Measurements from ENCODE around the gene PCDH12. TPM values are rescaled to one million over a fixed set of nuclear protein-coding genes. Genes with fewer than 3 reads are reported as not detected.

The PCDH12 gene
- total and polyA plus RNA-seq, 10 donors, result 2.1 to 72.0 (median 33.4) TPM

- DNase-seq, result no peak
- Histone ChIP-seq H3K4me1 (peaks cover 0 to 18% (median 0%) of the 10 kb centered on the region in 6 donors), H3K9me3 (no peaks in the 10 kb centered on the region), H3K36me3 (peaks cover 0 to 90% (median 46%) of the 10 kb centered on the region in 6 donors), H3K27me3 (replicated peaks in 1 of 7) (no peaks in the 10 kb centered on the region), H3K27ac (peak overlapping the region in 2 of 8 donors; percentile 4 to 55), H3K4me3 (no peak overlapping the region)
- intact Hi-C loops (cut with DNase I; ENCODE audit: low total_unique reads), result loop anchor here (5.0 kb wide), 1 partner anchor 141 kb away; no protein-coding TSS in a partner anchor
- TF ChIP-seq POLR2AphosphoS5 (IDR thresholded peaks at IDR 0.05), result no peak
- TF ChIP-seq POLR2A (IDR thresholded peaks at IDR 0.05), result no peak
- peak in 3 of 11 experiments; percentile 12 to 31 (median 21) for TF ChIP-seq CTCF (IDR thresholded peaks at IDR 0.05 in 8 of 11, conservative IDR thresholded peaks at IDR 0.05 in 3 of 11)
- WGBS, 5 donors, result 66 to 86% (median 82%) methylated on average over 6 of the region's 6 CpGs
Measured at GRCh38 chr5:142000704-142001484, 42.9 kb upstream of the PCDH12 start.

GRCh38 chr5:142000173-142000572 is 42.2 kb upstream of the PCDH12 start:
- Histone ChIP-seq H3K36me3 (peaks cover 0 to 89% (median 42%) of the 10 kb centered on the region in 6 donors), H3K4me1 (peaks cover 0 to 15% (median 0%) of the 10 kb centered on the region in 6 donors), H3K27ac (no peak overlapping the region), H3K4me3 (no peak overlapping the region), H3K27me3 (replicated peaks in 1 of 7) (no peaks in the 10 kb centered on the region), H3K9me3 (no peaks in the 10 kb centered on the region)
- no peak for DNase-seq
- TF ChIP-seq POLR2AphosphoS5 (IDR thresholded peaks at IDR 0.05), result no peak
- TF ChIP-seq POLR2A (IDR thresholded peaks at IDR 0.05), result no peak
- no peak for TF ChIP-seq CTCF (IDR thresholded peaks at IDR 0.05 in 8 of 11, conservative IDR thresholded peaks at IDR 0.05 in 3 of 11)
- 62 to 88% (median 76%) methylated on average over 1 of the region's 1 CpG for WGBS, 5 donors
- intact Hi-C loops (cut with DNase I; ENCODE audit: low total_unique reads), result loop anchor here (5.0 kb wide), 1 partner anchor 142 kb away; no protein-coding TSS in a partner anchor

- TF ChIP-seq CTCF (IDR thresholded peaks at IDR 0.05 in 8 of 11, conservative IDR thresholded peaks at IDR 0.05 in 3 of 11) (no peak), POLR2A (IDR thresholded peaks at IDR 0.05) (no peak), POLR2AphosphoS5 (IDR thresholded peaks at IDR 0.05) (no peak)
- no peak overlapping the region for H3K4me3 ChIP-seq
- H3K9me3 ChIP-seq, result no peaks in the 10 kb centered on the region
- H3K27ac ChIP-seq, result no peak overlapping the region
- H3K36me3 ChIP-seq, result peaks cover 0 to 87% (median 34%) of the 10 kb centered on the region in 6 donors
- no peak for DNase-seq
- WGBS, 5 donors, result 66 to 78% (median 70%) methylated on average over 6 of the region's 6 CpGs
- intact Hi-C loops (cut with DNase I; ENCODE audit: low total_unique reads), result loop anchor here (10.0 kb wide), 1 partner anchor 707 kb away; no protein-coding TSS in a partner anchor
- H3K27me3 ChIP-seq (replicated peaks in 1 of 7), result no peaks in the 10 kb centered on the region
- H3K4me1 ChIP-seq, result peaks cover 0 to 4% (median 0%) of the 10 kb centered on the region in 6 donors
Measured at GRCh38 chr5:141997358-141997960, 39.5 kb upstream of the PCDH12 start.

GRCh38 chr5:141995656-141996055 is 37.7 kb upstream of the PCDH12 start:
- Histone ChIP-seq H3K9me3 (no peaks in the 10 kb centered on the region), H3K4me1 (peaks cover 0 to 9% (median 0%) of the 10 kb centered on the region in 6 donors), H3K4me3 (no peak overlapping the region), H3K27ac (no peak overlapping the region), H3K36me3 (peaks cover 0 to 86% (median 23%) of the 10 kb centered on the region in 6 donors), H3K27me3 (replicated peaks in 1 of 7) (no peaks in the 10 kb centered on the region)
- DNase-seq, result no peak
- 96 to 99% (median 98%) methylated on average over 3 of the region's 3 CpGs for WGBS, 5 donors
- no peak for TF ChIP-seq CTCF (IDR thresholded peaks at IDR 0.05 in 8 of 11, conservative IDR thresholded peaks at IDR 0.05 in 3 of 11)
- TF ChIP-seq POLR2AphosphoS5 (IDR thresholded peaks at IDR 0.05), result no peak
- no peak for TF ChIP-seq POLR2A (IDR thresholded peaks at IDR 0.05)
- intact Hi-C loops (cut with DNase I; ENCODE audit: low total_unique reads), result loop anchor here (10.0 kb wide), 1 partner anchor 709 kb away; no protein-coding TSS in a partner anchor

All from spleen (tissue), 11 donors.